Spleen (tissue), 7 donors: Measurements from ENCODE around the gene RYR2.

Experiments
- POLR2A ChIP-seq, 3 donors: fragments of 450-650 bp; IDR thresholded peaks; one replicate each; pipeline ENCODE4 v1.5.1; 2017; ENCODE audit warnings: antibody characterized with exemption in 3 of 3, mild to moderate bottlenecking in 1 of 3
- TF ChIP-seq, protein P1 (sequence below), 11 experiments: fragments of 200-600 bp in 7 of 11; fragments of 450-650 bp in 4 of 11; sonication (generic) in 4 of 11; IDR thresholded peaks in 8 of 11; conservative IDR thresholded peaks in 3 of 11; 1 replicate in 7 of 11; 2 replicates in 4 of 11; pipeline versions ENCODE4 v1.4.0 to v1.8.0; 2016 to 2021; ENCODE audit warnings: antibody characterized with exemption in 11 of 11, inconsistent platforms in 4 of 11, mild to moderate bottlenecking in 1 of 11
- donor health status: DM: no; HTN: no; CAD: no; lungs with moderate emphysema.
- donor health status: DM: no; HTN: no; CAD: no.
- donor health status: DM: no; HTN: no; CAD: no.

DNA sequence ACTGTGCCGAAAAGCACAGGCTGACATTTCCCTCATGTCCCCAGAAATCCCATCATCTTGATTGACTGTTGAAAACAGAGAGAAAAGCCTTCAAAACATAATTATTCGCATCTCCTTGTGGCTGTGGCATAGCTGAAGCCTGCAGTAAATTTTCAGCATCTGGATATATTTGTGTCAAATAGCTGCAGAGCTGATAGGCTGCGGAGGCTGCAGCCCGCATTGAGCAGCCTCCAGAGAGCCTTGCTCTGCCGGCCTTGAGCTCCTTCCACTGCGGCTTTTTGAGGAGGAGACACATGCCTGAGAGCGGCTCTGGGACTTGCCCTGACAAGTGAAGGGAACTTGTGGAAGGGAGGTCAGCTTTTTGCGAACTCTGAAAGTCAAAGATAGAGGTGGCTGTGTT lies 144.7 kb downstream of the RYR2 start:
- TF ChIP-seq, protein P1, sequence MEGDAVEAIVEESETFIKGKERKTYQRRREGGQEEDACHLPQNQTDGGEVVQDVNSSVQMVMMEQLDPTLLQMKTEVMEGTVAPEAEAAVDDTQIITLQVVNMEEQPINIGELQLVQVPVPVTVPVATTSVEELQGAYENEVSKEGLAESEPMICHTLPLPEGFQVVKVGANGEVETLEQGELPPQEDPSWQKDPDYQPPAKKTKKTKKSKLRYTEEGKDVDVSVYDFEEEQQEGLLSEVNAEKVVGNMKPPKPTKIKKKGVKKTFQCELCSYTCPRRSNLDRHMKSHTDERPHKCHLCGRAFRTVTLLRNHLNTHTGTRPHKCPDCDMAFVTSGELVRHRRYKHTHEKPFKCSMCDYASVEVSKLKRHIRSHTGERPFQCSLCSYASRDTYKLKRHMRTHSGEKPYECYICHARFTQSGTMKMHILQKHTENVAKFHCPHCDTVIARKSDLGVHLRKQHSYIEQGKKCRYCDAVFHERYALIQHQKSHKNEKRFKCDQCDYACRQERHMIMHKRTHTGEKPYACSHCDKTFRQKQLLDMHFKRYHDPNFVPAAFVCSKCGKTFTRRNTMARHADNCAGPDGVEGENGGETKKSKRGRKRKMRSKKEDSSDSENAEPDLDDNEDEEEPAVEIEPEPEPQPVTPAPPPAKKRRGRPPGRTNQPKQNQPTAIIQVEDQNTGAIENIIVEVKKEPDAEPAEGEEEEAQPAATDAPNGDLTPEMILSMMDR (IDR thresholded peaks at IDR 0.05 in 8 of 11, conservative IDR thresholded peaks at IDR 0.05 in 3 of 11) = no peak
- TF ChIP-seq POLR2A (IDR thresholded peaks at IDR 0.05) = no peak
